ENCODE results near the gene IQCE.

DNA sequence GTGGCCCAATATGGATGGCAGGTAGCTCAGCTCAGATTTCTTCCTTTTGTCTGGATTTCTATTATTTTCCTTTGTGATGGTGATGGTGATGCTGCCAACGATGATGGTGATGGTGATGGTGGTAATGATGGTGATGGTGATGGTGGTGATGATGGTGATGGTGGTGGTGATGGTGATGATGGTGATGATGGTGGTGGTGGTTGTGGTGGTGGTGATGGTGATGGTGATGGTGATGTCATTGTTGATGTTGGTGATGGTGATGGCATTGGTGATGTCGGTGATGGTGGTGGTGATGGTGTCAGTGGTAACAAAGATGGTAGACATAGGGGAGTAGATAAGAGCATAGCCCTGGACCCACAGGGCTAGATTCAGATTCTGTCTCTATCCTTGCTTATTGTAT, 98.4 kb downstream of the IQCE start:
- TF ChIP-seq EZH2 (optimal IDR thresholded peaks at IDR 0.05; ENCODE audit: low read depth, low read length): no peak
- TF ChIP-seq, protein P1, sequence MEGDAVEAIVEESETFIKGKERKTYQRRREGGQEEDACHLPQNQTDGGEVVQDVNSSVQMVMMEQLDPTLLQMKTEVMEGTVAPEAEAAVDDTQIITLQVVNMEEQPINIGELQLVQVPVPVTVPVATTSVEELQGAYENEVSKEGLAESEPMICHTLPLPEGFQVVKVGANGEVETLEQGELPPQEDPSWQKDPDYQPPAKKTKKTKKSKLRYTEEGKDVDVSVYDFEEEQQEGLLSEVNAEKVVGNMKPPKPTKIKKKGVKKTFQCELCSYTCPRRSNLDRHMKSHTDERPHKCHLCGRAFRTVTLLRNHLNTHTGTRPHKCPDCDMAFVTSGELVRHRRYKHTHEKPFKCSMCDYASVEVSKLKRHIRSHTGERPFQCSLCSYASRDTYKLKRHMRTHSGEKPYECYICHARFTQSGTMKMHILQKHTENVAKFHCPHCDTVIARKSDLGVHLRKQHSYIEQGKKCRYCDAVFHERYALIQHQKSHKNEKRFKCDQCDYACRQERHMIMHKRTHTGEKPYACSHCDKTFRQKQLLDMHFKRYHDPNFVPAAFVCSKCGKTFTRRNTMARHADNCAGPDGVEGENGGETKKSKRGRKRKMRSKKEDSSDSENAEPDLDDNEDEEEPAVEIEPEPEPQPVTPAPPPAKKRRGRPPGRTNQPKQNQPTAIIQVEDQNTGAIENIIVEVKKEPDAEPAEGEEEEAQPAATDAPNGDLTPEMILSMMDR (IDR thresholded peaks at IDR 0.05; ENCODE audit: low read length): no peak

Measured in MM.1S (cell line).